Measurements from ENCODE around the gene SPTB.

The SPTB gene

GRCh38 chr14:64777461-64777860 is 102.2 kb downstream of the SPTB start:
- no peak for DNase-seq (ENCODE audit: low read depth)
- TF ChIP-seq CTCF (IDR thresholded peaks at IDR 0.05; ENCODE audit: control insufficient read depth, insufficient read depth, low read depth, low read length, missing control alignments) = no peak
- no peak overlapping the region for H3K4me3 ChIP-seq (ENCODE audit: control insufficient read depth, low read depth, low read length)

DNA sequence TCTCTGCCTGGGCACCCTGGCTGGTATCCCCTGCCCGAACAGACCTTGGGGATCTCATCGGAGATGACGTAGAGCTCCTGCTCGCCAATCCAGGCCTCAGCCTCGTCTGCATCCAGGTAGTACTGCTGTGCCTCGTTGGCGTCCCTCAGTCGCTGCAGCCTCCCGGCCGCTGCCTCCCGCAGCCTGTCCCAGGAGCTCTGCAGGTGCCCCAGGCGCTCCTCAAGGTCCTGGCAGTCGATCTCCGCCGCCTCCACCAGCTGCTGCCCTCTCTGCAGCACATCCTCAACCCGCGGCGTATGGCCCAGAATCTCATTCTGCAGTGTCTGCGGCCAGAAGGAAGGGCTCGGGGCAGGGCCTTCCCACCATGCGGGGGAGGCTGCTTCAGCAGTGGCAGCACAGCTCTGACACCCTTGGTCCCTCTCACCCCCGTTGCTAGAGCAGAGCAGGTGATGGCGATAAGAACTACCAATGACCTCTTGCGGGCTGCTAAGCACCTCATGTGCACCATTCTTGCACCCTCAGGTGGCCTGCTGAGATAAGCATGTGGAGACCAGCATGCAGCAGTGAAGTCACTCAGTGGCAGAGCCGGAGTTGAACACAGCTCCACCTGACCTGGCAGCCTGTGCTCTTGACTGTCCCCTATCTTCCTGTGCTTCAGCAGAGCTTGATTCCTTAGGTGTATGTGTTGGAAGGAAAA is 104.5 kb downstream of the SPTB start:
- DNase-seq (ENCODE audit: low read depth) = no peak
- no peak overlapping the region for H3K4me3 ChIP-seq (ENCODE audit: control insufficient read depth, low read depth, low read length)
- TF ChIP-seq CTCF (IDR thresholded peaks at IDR 0.05; ENCODE audit: control insufficient read depth, insufficient read depth, low read depth, low read length, missing control alignments) = no peak

DNA sequence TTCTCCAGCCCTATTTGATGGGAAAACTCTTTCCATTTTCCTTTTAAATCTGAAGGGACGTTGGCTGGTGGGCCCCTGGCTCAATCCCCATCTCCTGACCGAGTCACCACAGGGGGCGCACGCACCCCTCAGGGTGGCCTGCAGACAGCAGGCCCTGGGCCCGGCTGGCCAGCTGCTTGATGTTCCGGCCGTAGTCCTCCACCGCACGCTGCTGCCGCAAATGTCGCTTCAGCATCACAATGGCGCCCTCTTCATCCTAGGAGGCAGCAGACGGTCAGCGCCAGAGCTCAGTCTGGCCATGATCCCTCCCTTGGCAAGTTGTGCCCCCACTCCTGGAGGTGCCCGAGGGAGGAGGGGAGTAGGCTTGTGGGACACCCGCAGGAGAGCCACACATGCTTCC is 105.4 kb downstream of the SPTB start:
- DNase-seq (ENCODE audit: low read depth) = no peak
- no peak overlapping the region for H3K4me3 ChIP-seq (ENCODE audit: control insufficient read depth, low read depth, low read length)
- no peak for TF ChIP-seq CTCF (IDR thresholded peaks at IDR 0.05; ENCODE audit: control insufficient read depth, insufficient read depth, low read depth, low read length, missing control alignments)

- no peak for DNase-seq (ENCODE audit: low read depth)
- TF ChIP-seq CTCF (IDR thresholded peaks at IDR 0.05; ENCODE audit: control insufficient read depth, insufficient read depth, low read depth, low read length, missing control alignments) = no peak
- no peak overlapping the region for H3K4me3 ChIP-seq (ENCODE audit: control insufficient read depth, low read depth, low read length)
Observed at GRCh38 chr14:64773577-64773976, 106.1 kb downstream of the SPTB start.

GRCh38 chr14:64773046-64773445 is 106.7 kb downstream of the SPTB start:
- H3K4me3 ChIP-seq (ENCODE audit: control insufficient read depth, low read depth, low read length) = no peak overlapping the region
- no peak for DNase-seq (ENCODE audit: low read depth)
- no peak for TF ChIP-seq CTCF (IDR thresholded peaks at IDR 0.05; ENCODE audit: control insufficient read depth, insufficient read depth, low read depth, low read length, missing control alignments)

GRCh38 chr14:64772397-64772950 is 107.2 kb downstream of the SPTB start:
- TF ChIP-seq CTCF (IDR thresholded peaks at IDR 0.05; ENCODE audit: control insufficient read depth, insufficient read depth, low read depth, low read length, missing control alignments) = no peak
- no peak for DNase-seq (ENCODE audit: low read depth)
- H3K4me3 ChIP-seq (ENCODE audit: control insufficient read depth, low read depth, low read length) = no peak overlapping the region
